Keratinocyte (primary cell): ENCODE data around the gene TEDC2.

Source experiments
- EZH2 ChIP-seq: IDR thresholded peaks from one replicate; pipeline ENCODE4 v1.6.1; 2012; ENCODE audit warnings: inconsistent platforms, mild to moderate bottlenecking, low read length, moderate library complexity
- TF ChIP-seq, protein P1 (sequence below), 3 experiments: IDR thresholded peaks in 1 of 3; conservative IDR thresholded peaks in 1 of 3; optimal IDR thresholded peaks in 1 of 3; 2 replicates in 2 of 3; 3 replicates in 1 of 3; pipeline versions ENCODE3 to v1.5.1; 2011; ENCODE audit warnings: low read length in 3 of 3, mild to moderate bottlenecking in 3 of 3, moderate library complexity in 2 of 3, control low read depth in 1 of 3, inconsistent platforms in 1 of 3; ENCODE audit not compliant: insufficient read depth in 2 of 3; ENCODE audit errors: extremely low read depth in 1 of 3

DNA sequence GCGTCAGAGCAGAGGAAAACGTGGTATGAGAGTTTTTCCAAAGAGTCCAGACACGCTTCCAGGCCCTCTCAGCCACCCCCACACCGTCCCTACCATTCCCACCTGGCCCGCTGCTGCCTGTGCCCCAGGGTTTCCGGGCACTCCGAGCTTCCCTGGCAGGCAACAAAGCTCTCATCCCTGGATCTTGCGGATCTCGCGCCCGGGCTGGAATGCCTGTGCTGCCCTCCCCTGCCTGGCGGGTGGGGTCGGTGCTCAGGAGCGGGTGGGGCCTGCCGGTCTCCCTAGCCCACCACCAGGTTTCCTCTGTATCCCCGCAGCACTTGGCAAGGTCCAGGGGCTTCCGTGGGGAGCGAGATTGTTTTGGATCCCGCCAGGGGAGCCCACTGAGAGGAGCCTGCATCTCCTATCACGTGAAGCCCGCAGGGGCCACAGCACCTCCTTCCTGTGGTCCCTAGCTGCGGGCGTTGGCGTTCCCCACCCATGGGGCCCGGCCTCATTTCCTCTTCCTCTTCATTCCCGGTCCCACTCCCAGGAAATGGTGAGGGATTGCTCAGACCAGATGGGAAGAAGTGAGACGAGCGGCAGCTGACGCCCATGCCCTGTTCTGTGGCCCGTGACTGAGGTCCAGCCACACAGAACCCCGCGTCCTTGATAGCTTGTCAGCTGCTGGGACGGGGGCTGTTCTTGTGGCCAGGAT is 26.1 kb downstream of the TEDC2 start:
- TF ChIP-seq, protein P1, sequence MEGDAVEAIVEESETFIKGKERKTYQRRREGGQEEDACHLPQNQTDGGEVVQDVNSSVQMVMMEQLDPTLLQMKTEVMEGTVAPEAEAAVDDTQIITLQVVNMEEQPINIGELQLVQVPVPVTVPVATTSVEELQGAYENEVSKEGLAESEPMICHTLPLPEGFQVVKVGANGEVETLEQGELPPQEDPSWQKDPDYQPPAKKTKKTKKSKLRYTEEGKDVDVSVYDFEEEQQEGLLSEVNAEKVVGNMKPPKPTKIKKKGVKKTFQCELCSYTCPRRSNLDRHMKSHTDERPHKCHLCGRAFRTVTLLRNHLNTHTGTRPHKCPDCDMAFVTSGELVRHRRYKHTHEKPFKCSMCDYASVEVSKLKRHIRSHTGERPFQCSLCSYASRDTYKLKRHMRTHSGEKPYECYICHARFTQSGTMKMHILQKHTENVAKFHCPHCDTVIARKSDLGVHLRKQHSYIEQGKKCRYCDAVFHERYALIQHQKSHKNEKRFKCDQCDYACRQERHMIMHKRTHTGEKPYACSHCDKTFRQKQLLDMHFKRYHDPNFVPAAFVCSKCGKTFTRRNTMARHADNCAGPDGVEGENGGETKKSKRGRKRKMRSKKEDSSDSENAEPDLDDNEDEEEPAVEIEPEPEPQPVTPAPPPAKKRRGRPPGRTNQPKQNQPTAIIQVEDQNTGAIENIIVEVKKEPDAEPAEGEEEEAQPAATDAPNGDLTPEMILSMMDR (optimal IDR thresholded peaks at IDR 0.05 in 1 of 3, IDR thresholded peaks at IDR 0.05 in 1 of 3, conservative IDR thresholded peaks at IDR 0.05 in 1 of 3; ENCODE audit: extremely low read depth in 1 of 3, insufficient read depth in 2 of 3, low read length in 3 of 3): no peak
- TF ChIP-seq EZH2: no peak
